Liver (tissue), 3 donors: Measurements from ENCODE around the gene CYB5A.

Experiments used
- CTCF ChIP-seq: fragments of 150-350 bp; IDR thresholded peaks from 2 replicates; pipeline ENCODE4 v1.5.1; 2017; ENCODE audit warnings: improper control_type of control experiment, low read depth, low read length; ENCODE audit not compliant: missing input control
- EGR1 ChIP-seq, 2 donors: IDR thresholded peaks; 2 replicates each; pipeline ENCODE4 v1.6.1; 2016 to 2018; ENCODE audit warnings: antibody characterized with exemption in 2 of 2, low read depth in 2 of 2
- HNF4A ChIP-seq, 2 donors: conservative IDR thresholded peaks; 2 replicates each; pipeline ENCODE4 v1.6.1; 2016; ENCODE audit warnings: antibody characterized with exemption in 2 of 2, mild to moderate bottlenecking in 2 of 2
- JUND ChIP-seq, 2 donors: IDR thresholded peaks; 2 replicates each; pipeline ENCODE4 v1.6.1; 2016; ENCODE audit warnings: antibody characterized with exemption in 2 of 2
- RAD21 ChIP-seq, 2 donors: IDR thresholded peaks; 2 replicates each; pipeline ENCODE4 v1.6.1; 2016; ENCODE audit warnings: antibody characterized with exemption in 2 of 2, mild to moderate bottlenecking in 2 of 2
- TAF1 ChIP-seq: conservative IDR thresholded peaks from 2 replicates; pipeline ENCODE4 v1.6.1; 2016; ENCODE audit warnings: antibody characterized with exemption, mild to moderate bottlenecking
- YY1 ChIP-seq: IDR thresholded peaks from 2 replicates; pipeline ENCODE4 v1.6.1; 2016; ENCODE audit warnings: antibody characterized with exemption, mild to moderate bottlenecking
- TF ChIP-seq, protein P1 (sequence below): IDR thresholded peaks from 2 replicates; pipeline ENCODE4 v1.6.1; 2016; ENCODE audit warnings: antibody characterized with exemption
- TF ChIP-seq, protein P2 (sequence below): IDR thresholded peaks from 2 replicates; pipeline ENCODE4 v1.6.1; 2016; ENCODE audit warnings: antibody characterized with exemption
- donor health status: healthy.
- donor health status: healthy.

- TF ChIP-seq CTCF (no peak), EGR1 (IDR thresholded peaks at IDR 0.05; ENCODE audit: low read depth in 2 of 2) (no peak), YY1 (no peak), HNF4A (conservative IDR thresholded peaks at IDR 0.05) (no peak), RAD21 (IDR thresholded peaks at IDR 0.05) (no peak), JUND (IDR thresholded peaks at IDR 0.05) (no peak), TAF1 (no peak)
- TF ChIP-seq, protein P1, sequence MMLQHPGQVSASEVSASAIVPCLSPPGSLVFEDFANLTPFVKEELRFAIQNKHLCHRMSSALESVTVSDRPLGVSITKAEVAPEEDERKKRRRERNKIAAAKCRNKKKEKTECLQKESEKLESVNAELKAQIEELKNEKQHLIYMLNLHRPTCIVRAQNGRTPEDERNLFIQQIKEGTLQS = no peak
- TF ChIP-seq, protein P2, sequence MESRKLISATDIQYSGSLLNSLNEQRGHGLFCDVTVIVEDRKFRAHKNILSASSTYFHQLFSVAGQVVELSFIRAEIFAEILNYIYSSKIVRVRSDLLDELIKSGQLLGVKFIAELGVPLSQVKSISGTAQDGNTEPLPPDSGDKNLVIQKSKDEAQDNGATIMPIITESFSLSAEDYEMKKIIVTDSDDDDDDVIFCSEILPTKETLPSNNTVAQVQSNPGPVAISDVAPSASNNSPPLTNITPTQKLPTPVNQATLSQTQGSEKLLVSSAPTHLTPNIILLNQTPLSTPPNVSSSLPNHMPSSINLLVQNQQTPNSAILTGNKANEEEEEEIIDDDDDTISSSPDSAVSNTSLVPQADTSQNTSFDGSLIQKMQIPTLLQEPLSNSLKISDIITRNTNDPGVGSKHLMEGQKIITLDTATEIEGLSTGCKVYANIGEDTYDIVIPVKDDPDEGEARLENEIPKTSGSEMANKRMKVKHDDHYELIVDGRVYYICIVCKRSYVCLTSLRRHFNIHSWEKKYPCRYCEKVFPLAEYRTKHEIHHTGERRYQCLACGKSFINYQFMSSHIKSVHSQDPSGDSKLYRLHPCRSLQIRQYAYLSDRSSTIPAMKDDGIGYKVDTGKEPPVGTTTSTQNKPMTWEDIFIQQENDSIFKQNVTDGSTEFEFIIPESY = no peak
Observed at GRCh38 chr18:74256190-74256589, 35.6 kb downstream of the CYB5A start.
